Colonic mucosa (tissue), 4 donors: ENCODE results near the gene APPL2. TPM values are rescaled to one million over a fixed set of nuclear protein-coding genes. Genes with fewer than 3 reads are reported as not detected.

ENCODE experiments used
- DNase-seq: peaks from one replicate; pipeline ENCODE4 v3.0.0-alpha.2; 2020
- H3K27ac ChIP-seq: fragments of 200-600 bp; one replicate; pipeline ENCODE4 v1.8.0; 2021
- H3K27me3 ChIP-seq: fragments of 200-600 bp; one replicate; pipeline ENCODE4 v1.8.0; 2021
- H3K36me3 ChIP-seq: fragments of 200-600 bp; one replicate; pipeline ENCODE4 v1.8.0; 2021
- H3K4me1 ChIP-seq: fragments of 200-600 bp; one replicate; pipeline ENCODE4 v1.8.0; 2021; ENCODE audit warnings: mild to moderate bottlenecking
- H3K4me3 ChIP-seq: fragments of 200-600 bp; one replicate; pipeline ENCODE4 v1.8.0; 2021
- H3K9ac ChIP-seq, 2 donors: one replicate each; pipeline ENCODE4 v1.7.0; 2013; ENCODE audit warnings: control low read depth in 2 of 2, low read depth in 2 of 2, low read length in 2 of 2
- H3K9me3 ChIP-seq: fragments of 200-600 bp; one replicate; pipeline ENCODE4 v1.8.0; 2021
- intact Hi-C: fragments of 100-400 bp; cut with DNase I; formaldehyde crosslinking; loops from one replicate; pipeline ENCODE4 v1.14.1; 2022
- total RNA-seq, 2 donors: library from RNA; stranded (reverse); fragmentation: NEBNext Ultra II Directional in 1 of 2; extraction: Animal tissue kit (Norgen Biotek cat#: 25700) in 1 of 2; gene quantifications; one replicate each; pipeline ENCODE4 v1.2.1, GENCODE V29; 2021
- TF ChIP-seq, protein P1 (sequence below): fragments of 200-600 bp; IDR thresholded peaks from one replicate; pipeline ENCODE4 v1.8.0; 2022; ENCODE audit warnings: antibody characterized with exemption, mild to moderate bottlenecking
- donor health status: healthy.
- donor health status: DM: no; HTN: no; CAD: no.
- donor health status: DM: no; HTN: no; CAD: no.

The APPL2 gene
- total RNA-seq, 2 donors from 2014 or later, result 70.8 to 86.0 TPM

DNA sequence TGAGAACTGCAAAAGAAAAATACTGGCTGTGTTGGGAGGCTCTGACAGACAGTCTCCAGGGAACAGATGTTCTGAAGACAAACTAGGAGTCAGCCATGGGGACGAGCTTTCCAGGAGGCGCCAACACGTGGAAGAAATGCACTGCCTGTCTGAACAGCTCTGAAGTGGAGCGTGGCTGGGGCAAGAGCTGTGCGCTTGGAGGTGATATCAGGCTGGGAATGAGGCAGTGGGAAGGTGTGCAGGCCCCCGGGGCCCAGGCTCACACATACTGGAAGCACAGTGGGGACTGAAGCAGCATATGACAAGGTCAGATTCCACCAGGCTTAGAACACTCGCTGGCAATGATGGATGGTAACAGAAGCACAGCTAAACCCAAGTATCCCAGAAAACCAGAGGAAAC, 17.5 kb downstream of the APPL2 start:
- Histone ChIP-seq H3K27ac (no peak overlapping the region), H3K27me3 (no peaks in the 10 kb centered on the region), H3K9me3 (no peaks in the 10 kb centered on the region), H3K4me3 (no peak overlapping the region), H3K36me3 (no peaks in the 10 kb centered on the region), H3K4me1 (peaks cover 10% of the 10 kb centered on the region), H3K9ac (no peak overlapping the region)
- TF ChIP-seq, protein P1, sequence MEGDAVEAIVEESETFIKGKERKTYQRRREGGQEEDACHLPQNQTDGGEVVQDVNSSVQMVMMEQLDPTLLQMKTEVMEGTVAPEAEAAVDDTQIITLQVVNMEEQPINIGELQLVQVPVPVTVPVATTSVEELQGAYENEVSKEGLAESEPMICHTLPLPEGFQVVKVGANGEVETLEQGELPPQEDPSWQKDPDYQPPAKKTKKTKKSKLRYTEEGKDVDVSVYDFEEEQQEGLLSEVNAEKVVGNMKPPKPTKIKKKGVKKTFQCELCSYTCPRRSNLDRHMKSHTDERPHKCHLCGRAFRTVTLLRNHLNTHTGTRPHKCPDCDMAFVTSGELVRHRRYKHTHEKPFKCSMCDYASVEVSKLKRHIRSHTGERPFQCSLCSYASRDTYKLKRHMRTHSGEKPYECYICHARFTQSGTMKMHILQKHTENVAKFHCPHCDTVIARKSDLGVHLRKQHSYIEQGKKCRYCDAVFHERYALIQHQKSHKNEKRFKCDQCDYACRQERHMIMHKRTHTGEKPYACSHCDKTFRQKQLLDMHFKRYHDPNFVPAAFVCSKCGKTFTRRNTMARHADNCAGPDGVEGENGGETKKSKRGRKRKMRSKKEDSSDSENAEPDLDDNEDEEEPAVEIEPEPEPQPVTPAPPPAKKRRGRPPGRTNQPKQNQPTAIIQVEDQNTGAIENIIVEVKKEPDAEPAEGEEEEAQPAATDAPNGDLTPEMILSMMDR, result no peak
- intact Hi-C loops, result no loop called here
- no peak for DNase-seq

DNA sequence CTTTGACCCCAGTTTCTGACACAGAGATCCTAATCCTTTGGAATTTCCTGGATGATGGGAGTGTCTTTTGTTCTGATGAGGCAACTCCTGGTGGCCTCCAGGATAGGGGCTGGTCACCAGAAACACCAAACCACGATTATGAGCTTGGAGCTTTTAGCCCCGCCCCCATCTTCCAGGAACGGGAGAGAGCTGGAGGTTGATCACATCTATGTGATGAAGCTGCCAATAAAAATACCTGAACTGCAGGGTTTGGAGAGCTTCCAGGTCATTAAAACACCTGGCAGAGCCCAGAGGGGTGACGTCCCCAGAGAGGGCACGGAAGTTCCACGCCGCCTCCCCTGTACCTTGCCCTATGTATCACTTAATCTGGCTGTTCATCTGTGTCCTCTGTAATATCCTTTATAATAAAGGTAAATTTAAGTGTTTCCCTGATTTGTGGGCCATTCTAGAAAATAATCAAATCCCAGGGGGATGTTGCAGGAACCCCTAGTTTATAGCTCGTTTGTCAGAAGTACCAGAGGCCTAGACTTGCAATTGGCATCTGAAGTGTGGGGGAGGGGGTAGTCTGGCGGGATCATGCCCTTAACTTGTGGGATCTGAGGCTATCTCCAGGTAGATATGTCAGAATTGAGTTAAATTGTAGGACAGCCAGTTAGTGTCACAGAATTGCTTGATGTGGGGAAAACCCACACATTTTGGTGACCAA, 21.2 kb downstream of the APPL2 start:
- no peaks in the 10 kb centered on the region for H3K36me3 ChIP-seq
- DNase-seq, result peak; percentile 97
- H3K27ac ChIP-seq, result peak overlapping the region; percentile 71
- intact Hi-C loops, result no loop called here
- peak overlapping the region in 1 of 2 donors; percentile 14 for H3K9ac ChIP-seq
- H3K27me3 ChIP-seq, result no peaks in the 10 kb centered on the region
- peaks cover 6% of the 10 kb centered on the region for H3K4me1 ChIP-seq
- H3K4me3 ChIP-seq, result no peak overlapping the region
- TF ChIP-seq, protein P1, result no peak
- H3K9me3 ChIP-seq, result no peaks in the 10 kb centered on the region

DNA sequence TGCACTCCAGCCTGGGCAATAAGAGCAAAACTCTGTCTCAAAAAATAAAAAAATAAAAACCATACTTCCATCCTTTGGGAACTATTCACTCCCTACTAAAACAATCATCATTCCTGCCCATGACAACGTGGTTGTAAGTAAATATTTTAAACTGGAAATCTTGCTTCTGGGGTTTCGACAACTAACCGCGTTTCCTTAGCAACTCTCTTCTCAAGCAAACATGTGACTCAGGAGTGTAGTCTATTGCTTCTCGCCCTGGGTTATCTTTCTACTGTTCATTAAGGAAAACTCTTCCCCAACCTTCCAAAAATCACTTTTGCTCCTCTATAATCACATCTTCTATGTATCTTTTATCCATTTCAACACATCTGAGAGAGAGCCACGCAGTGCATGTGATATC, 21.8 kb downstream of the APPL2 start:
- no peak for DNase-seq
- no peaks in the 10 kb centered on the region for H3K36me3 ChIP-seq
- H3K9ac ChIP-seq, result no peak overlapping the region
- intact Hi-C loops, result no loop called here
- H3K27me3 ChIP-seq, result no peaks in the 10 kb centered on the region
- TF ChIP-seq, protein P1, result no peak
- no peaks in the 10 kb centered on the region for H3K9me3 ChIP-seq
- H3K27ac ChIP-seq, result peak overlapping the region; percentile 71
- H3K4me1 ChIP-seq, result peaks cover 6% of the 10 kb centered on the region
- H3K4me3 ChIP-seq, result no peak overlapping the region

DNA sequence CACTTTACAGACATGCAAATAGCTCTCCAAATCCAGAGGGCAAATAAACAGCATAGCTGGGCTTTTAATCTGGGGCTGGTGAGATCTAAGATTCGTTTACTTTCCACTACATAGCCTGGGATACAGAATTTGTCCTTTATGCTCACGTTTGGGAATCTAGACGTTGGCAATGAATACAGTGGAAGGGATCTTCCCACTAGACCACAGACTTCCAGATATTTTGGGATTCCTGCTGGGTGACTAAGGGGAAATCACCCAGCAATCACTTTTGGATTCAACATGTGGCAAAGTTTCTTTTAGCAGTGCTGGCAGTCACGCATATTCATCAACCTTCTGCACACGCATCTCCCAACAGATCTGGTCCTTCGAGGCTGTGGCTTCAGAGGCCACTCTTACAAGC, 23.5 kb downstream of the APPL2 start:
- Histone ChIP-seq H3K9ac (no peak overlapping the region), H3K4me1 (peaks cover 6% of the 10 kb centered on the region), H3K27me3 (no peaks in the 10 kb centered on the region), H3K27ac (no peak overlapping the region), H3K36me3 (peaks cover 6% of the 10 kb centered on the region), H3K4me3 (no peak overlapping the region), H3K9me3 (no peaks in the 10 kb centered on the region)
- intact Hi-C loops, result no loop called here
- DNase-seq, result no peak
- TF ChIP-seq, protein P1, result no peak

DNA sequence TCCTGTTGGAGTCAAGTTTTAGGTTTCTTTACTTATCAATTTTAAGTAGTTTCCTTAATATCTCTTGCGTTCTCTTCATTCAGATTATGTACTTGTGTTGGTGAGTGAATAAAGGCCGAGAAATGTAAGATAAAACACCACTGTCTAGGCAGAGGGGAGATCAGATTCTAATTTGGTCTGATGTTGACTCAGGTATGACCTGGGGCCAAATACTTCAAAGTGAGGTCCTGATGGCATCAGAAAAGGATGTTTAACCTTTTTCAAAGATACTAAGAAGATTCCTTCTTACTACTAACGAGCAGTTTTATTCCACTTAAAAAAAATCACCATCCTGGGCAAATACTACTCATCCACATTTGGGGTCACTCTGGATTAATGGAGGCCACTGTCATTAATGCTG, 26.9 kb downstream of the APPL2 start:
- TF ChIP-seq, protein P1, result no peak
- no peak overlapping the region for H3K4me3 ChIP-seq
- intact Hi-C loops, result no loop called here
- H3K4me1 ChIP-seq, result peaks cover 8% of the 10 kb centered on the region
- no peak overlapping the region for H3K27ac ChIP-seq
- peaks cover 9% of the 10 kb centered on the region for H3K36me3 ChIP-seq
- DNase-seq, result no peak
- H3K9me3 ChIP-seq, result no peaks in the 10 kb centered on the region
- no peaks in the 10 kb centered on the region for H3K27me3 ChIP-seq
- no peak overlapping the region for H3K9ac ChIP-seq
